Measurements from ENCODE around the gene TPRKB.
"Not testable (repeated sequence)": the region's sequence is repeated elsewhere in the genome, so short reads cannot be mapped to it uniquely, and the experiment has no call there.

Gene TPRKB

DNA sequence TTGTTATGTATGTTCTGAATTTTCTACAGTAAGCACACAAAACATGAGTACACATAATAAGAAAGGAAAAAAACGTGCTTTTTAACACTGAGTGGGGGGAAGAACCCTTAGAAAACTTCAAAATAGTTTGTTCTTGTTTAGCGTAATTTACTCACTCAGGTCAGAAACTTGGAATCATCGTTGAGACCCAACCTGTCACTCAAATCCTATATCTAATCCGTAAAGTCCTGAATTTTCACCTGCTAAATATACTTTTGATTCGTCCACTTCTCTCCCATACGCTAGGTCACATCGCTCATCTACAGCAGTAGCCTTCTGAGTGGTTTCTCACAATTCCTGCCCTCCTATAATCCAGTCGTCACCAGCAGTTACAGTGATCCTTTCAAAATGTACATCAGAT is 767 bp downstream of the TPRKB start:
- DNase-seq, result no peak

DNA sequence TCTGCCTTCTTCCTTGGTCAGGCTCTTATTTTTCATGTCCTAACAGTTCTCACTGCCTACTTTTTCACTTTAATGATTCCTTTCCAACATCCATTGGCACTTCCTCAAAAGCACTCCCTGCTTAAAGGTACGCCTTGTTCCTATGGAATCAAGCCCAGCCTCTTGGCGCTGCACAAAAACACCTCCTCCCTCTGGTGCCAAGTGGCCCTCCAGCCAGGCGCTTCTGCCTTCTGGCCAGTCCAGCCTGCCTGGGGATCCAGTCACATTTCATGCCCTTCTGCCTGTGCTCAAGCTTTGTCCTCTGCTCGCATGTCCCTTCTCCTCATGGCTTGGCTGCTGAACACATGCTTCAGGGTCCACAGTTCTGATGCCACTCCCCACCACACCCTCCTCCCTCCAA is 6.3 kb downstream of the TPRKB start:
- DNase-seq, result no peak

DNA sequence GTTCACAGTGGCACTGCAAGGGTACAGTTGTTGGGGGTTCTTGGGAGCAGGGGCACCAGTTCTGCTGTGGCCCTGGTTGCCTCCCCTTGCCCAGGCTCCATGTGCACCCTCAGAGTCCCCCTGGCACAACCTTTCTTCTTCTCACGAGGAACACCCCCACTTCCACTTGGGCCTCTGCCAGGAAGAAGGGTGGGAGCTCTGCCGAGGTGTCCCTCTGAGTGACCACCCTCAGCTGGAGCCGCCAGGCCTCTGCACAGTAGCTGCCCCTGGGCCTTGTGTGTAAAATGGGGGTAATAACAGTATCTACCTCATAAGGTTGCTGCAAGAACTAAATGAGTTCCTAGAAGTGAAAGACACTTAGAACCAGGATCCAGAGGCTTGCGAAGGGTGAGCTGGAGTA is 8.4 kb downstream of the TPRKB start:
- DNase-seq, result no peak

DNA sequence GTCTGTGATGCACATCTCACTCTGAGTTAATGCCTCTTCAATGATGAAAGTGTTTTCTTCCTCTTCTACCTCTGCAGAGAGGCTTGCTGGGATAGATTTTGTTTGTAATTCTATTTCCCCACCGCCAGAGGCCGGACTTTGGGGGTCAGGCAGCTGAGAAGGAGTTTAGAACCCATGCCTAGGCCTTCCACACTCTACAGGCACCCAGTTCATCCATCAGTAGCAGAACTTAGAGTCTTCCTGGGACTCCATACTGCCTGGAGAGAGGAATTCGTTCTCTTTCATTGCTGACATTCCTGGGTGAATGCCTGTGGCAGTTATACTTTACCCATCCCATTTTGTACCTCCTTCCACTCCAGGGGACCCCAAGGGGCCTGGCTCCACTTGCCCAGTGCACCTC is 9.1 kb downstream of the TPRKB start:
- no peak for DNase-seq

DNA sequence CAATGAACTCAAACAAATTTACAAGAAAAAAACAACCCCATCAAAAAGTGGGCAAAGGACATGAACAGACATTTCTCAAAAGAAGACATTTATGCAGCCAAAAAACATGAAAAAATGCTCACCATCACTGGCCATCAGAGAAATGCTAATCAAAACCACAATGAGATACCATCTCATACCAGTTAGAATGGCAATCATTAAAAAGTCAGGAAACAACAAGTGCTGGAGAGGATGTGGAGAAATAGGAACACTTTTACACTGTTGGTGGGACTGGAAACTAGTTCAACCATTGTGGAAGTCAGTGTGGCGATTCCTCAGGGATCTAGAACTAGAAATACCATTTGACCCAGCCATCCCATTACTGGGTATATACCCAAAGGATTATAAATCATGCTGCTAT is 10.5 kb downstream of the TPRKB start:
- not testable (repeated sequence) for DNase-seq

DNA sequence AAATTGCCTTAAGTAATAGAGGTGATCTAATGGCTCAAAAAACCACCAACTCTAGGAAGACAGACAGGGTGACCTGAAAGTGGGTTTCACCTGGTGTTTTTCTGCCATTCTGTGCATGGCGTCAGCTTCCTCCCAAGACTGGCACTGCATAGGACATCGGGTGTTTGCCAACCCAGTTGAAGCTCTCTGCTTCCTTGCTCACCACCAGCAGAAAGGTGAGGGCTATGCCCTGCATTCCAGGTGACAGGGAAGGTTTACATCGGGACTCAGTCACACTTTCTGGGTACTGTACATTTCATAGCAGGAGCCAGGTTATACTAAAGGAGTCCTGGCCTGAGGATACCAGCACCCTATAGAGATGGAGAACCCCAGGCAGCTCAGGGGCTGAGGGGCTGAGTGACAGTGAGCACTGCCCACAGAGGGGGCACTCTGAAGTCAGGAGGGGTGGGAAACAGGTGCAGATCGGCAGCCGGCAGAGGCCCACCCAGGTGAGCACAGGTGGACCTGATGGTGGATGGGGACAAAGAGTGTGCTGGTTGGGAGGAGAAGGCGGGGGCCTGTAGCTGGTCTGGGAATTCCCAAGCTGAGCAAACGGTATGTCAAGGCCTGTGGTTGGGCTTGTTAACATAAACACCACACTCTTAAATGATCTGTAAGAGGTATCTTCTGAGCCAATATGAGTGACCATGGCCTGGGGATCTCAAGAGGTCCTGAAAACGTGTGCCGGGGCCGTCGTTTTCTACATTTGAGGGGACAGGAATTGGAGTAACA is 18.1 kb downstream of the TPRKB start:
- no peak for DNase-seq

DNA sequence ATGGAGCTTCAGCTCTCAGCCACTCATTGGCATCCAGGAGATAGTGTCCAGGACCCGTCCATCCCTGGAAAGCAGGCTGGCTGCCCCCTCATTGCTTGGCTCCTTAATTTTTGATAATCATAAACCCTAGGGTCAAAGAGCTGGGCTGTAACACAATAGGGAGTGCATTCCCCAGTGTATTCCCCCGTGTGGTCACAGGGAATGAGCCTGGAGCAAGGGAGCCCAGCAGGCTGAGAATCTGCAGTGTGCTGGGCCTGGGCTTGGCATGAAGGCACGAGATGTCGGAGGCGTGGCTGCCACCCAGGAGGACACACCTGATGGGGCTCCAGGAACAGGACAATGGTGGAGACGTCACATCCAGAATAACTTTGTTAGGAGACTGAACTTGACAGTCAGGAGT is 18.7 kb downstream of the TPRKB start:
- DNase-seq, result no peak

DNA sequence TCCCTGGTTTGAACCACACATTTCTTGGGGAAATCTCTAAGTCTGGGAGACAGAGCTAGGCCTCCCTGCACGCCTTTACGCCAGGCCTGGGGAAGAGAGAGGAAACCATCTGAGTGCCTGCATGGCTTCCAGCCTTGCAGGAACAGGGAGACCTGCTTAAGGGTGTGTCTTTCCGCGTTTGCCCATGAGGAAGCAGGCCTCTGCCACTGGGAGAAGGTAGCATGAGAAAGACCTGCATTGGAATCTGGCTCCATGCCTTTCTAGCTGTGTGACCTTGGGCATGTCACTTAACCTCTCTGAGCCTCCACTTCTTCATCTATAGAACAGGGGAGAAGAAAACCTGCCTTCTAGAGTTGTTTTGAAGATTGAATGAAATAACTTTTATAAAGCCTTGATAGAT is 19.4 kb downstream of the TPRKB start:
- DNase-seq, result not testable (repeated sequence)

DNA sequence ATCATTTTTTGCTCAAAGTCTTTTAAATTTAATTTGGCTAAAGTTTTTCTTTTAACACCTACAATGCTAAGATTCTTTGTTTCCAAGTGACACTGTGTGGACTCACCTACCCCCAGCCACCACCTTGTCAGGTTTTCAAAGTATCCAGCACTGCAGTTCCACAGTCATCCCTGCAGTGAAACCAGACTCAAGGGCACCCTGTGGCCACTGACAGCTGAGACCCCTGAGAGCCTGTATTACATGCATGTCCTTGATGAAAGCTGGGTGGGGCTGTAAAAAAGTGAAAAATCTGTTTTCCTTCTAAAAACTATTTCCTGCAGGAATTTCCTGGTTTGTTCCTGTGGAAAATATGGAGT is 19.9 kb downstream of the TPRKB start:
- DNase-seq, result no peak

DNA sequence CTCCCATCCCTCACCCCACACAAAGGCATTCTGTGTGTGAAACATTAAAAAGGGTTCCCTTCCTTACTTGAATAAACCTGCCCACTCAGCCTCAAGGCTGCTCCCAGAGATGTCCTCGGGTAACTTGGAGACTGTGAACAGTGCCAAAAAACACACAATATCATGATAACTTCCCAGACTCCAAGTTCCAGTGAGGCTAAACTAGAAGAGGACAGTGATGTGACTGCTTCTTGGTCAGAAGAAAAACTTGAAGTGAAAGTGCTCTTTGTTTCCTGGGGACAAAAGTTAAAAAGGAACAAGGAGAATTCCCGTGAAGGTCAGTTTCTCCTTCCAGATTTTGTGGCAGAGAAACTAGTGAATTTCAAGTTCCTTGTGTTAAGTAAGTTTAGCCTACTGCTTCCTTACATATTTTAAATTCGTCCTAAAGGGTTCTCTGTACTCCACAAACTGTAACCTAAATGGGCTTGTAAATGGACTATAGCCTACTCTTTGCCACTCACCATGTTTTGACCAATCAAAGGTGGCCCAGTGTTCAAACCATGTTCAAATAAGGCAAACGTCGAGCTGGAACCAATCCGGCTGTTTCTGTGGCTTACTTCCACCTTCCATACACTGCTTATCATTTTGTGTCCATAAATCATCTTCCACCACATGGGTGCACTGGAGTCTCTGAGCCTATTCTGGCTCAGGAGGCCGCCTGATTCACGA is 20.4 kb downstream of the TPRKB start:
- no peak for DNase-seq

DNA sequence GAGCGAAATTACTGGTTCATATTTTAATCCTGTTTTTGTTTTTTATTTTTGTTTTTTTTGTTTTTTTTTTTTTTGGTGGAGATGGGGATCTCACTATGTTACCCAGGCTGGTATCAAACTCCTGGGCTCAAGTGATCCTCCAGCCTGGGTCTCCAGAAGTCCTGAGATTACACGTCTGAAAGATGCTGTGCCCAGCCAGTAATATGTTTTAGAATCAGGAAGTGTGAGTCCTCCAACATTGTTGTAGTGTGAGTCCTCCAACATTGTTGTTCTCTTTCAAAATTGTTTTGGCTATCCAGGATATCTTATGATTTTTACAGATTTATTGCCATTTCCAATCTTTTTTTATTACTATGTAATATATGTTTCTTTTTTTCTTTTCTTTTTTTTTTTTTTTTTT is 23.1 kb downstream of the TPRKB start:
- DNase-seq, result no peak

DNA sequence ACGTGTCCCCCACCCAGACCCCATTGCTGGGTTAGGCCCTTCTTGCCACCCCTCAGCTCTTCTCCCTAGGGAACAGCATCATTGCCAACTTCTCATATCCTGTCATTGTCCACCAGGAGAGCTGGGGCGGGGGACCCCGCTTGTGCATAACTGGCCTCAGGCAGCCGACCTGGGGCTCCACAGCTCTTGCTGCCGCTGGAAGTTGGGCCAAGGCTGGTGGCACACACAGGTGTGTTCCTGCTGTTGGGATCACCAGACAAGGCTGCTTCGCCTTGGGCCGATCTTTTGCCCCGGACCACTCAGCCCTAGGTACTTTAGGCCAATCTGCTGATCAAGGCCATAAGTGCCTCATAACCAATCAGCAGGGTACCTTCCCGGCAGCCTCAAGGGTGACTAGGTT is 28.6 kb downstream of the TPRKB start:
- DNase-seq, result no peak

DNA sequence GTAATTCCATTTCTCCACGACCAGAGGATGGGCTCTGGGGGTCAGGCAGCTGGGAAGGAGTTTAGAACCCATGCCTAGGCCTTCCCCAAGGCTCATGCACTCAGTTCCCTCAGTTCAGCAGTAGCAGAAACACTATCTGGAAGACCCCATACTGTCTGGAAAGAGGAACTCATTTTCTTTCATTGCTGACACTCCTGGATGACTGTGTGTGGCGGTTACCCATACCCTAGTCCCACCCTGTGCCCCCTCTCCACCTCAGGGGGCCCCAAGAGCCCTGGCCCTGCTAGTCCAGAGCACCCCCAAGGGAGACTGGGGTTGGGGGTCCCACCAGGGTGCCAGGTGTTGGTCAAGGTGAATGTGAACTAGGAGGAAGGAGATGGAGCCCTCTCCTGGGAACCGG is 29.5 kb downstream of the TPRKB start:
- DNase-seq, result no peak

DNA sequence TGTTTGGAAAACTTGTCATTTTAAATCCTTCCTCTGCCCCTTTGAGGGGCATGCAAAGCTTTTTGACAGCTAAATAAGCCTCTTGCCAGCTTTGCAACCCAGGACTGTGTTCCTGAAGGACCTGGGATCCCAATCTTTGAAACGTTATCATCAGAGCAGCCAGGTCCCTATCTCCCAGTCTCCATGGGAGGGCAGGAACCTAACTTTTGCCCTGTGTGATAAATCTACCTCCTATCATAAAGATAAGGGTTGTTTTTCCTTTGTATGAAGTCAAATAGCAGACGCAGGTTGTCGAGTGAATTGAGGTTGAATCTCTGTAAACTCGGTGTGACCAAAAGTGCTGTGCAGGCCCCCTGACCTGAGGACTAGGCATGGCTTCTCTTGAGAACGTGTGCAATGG is 30.1 kb downstream of the TPRKB start:
- no peak for DNase-seq

DNA sequence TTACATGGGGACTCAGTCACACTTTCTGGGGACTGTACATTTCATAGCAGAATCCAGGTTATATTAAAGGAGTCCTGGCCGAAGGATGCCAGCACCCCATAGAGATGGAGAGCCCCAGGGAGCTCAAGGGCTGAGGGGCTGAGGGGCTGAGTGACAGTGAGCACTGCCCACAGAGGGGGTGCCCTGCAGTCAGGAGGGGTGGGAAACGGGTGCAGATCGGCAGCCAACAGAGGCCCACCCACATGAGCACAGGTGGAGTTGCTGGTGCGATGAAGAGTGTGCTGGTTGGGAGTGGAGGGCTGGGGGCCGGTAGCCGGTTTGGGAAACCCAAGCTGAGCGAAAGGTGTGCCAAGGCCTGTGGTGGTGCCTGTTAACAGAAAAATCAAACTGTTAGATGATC is 32.1 kb downstream of the TPRKB start:
- no peak for DNase-seq

DNA sequence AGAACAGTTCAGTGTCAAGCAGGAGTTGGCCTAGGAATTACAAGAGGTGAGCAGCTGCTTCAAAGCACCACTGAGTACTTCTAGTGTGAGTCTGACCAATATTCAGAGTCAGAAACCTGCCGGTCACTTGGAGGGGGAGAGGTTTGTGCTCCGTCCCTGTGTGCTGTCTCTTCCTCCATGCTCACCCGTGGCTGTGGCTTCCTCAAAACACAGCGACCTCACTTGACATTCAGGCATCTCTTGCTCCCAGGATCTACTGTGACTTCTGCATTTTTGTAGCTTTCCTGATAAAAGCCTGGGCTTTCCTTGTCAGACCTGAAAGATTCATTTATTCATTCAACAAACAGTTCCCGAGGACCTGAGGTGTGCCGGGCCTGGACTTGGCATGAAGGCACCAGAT is 32.9 kb downstream of the TPRKB start:
- no peak for DNase-seq

DNA sequence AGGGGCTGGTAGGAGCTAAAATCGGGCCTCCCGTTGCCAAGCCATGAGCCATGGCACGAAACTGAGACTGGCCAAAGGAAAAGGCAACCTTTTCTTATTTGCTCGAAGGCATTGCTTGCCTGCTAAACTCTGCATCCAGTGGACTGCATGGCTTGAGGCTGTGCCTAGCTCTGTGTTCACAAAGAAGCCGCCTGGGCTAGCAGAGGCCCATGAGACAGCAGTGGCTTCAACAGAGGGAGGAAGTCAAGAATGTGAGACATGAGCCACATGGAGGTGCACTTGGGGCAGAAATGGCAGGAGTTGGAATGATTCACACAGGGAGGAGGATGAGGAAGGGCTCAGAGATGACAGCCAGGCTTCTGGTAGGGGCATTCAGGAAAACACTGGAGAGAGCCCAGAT is 33.5 kb downstream of the TPRKB start:
- no peak for DNase-seq

DNA sequence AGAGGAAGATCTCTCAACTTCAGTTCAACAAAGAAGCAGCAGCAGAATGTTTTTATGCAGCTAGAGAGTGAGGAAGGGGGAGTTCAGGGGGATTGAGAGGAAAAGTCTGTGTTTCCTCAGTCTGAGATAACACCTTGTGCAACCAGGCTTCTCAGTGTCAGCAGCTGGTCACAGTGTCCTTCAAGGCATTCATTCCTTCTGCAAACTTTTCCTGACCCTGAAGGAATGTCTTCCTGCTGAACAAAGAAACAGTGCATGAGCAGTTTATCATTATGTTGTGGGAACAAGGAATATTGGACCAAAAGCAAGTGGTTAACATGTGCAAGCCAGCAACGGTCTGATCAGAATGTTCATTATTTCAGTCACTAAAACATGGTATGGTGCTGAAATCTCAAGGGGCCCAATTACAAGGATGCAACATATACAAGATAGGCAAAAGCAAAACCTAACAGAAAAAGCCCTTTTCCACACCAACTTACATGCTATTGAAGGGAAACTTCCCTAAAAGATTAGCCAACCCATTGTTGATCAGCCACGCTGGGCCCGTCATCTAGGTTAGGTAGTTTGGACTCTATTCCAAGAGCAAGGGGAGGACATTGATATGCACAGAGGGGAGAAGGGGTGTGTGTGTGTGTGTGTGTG is 34.2 kb downstream of the TPRKB start:
- DNase-seq, result not testable (repeated sequence)

DNA sequence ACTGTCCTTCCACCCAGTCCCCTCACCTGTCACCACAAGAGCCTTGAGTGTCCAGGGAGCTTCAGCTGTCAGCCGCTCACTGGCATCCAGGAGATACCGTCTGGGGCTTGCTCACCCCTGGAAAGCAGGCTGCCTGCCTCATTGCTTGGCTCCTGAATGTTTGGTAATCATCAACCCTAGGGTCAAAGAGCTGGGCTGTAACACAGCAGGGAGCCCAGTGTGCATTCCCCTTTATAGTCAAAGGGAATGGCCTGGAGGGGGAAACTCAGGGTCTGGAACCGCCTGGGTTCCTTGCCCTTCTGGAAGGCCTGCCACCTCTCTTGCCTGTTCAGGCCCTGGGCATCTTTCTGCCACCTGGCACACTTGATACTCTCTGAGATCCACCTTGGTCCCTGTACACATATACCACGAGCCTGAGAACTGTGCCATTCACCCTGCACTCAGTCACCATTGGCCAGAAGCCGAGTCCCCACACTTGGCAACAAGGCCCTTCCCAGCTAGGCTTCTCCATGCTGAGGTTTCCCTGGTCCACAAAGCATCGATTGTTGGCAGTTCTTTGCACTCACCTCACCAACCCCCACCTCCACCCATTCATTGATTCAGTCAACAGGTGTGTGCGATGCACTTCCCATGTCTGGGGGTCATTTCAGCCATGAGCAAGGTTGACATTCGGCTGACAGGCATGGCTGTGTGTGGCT is 35.0 kb downstream of the TPRKB start:
- DNase-seq, result no peak

DNA sequence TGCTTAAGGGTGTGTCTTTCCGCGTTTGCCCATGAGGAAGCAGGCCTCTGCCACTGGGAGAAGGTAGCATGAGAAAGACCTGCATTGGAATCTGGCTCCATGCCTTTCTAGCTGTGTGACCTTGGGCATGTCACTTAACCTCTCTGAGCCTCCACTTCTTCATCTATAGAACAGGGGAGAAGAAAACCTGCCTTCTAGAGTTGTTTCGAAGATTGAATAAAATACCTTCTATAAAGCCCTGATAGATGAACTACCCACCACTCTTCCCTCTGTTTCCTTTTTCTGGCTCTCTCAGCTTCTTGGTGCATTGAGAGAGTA is 35.7 kb downstream of the TPRKB start:
- DNase-seq, result not testable (repeated sequence)

DNA sequence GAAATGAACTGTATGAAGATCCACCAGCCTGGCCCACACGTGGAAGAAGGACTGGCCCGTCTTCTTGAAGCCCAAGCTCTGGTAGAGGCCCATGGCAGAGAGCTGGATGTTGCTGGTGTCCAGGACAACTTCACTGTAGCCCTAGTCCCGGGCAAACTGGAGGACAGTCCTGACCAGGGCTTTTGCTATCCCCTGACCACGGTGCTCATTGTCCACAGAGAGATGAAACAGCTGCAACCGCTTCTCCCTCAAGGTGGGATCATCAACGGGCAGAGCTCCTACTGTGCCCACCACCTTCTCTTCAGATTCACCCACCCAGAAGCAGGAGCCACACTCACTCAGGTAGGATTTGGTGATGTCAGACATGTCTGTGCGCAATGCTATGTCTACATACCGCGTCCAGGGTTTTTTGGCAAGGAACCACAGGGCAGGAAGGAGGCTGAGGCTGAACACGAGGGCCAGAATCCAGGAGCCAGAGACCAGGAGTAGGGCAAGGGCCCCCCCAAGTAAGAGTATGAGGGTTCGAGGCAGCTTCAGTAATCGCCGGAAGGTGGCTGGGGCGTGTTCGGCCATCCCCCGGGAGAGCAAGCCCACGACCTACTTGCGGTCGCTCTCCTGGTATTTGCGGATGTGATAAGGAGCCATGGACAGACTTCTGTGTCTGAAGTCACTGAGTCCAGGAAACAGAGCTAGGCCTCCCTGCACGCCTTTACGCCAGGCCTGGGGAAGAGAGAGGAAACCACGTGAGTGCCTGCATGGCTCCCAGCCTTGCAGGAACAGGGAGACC is 36.3 kb downstream of the TPRKB start:
- DNase-seq, result no peak

DNA sequence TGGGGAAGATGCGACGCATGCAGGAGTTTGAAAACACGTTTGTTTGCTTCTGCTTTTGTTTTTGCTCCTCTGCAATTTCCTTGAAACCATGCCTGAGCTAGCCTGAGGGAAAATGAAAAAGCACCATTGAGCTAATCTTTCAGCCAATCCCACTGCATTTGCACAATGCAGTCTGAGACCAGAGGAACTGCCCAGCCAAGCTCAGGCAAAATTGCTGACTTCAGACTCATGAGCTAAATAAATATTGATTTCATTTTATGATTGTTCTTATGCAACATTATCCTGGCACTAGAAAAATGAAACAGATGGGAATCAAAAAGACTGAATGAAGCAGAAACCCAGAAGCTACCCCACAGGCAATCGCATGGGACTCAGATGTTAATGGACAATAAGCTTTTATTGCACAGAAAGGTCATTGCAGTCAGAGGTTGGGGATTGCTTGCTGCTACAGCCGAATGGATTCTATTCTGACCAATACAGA is 37.0 kb downstream of the TPRKB start:
- DNase-seq, result no peak

DNA sequence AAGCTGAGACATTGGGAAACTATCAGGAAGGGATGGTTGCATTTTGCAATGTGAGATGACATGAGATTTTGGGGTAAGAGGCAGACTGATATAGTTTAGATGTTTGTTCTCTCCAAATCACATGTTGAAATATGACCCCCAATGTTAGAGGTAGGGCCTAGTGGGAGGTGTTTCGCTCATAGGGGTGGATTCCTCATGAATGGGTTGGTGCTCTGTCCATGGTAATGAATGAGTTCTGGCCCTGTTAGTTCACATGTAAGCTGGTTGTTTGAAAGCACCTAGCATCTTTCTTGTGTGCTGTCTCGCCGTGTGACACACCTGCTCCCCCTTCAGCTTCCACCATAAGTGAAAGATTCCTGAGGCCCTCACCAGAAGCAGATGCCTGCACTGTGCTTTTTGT is 37.7 kb downstream of the TPRKB start:
- DNase-seq, result no peak
